Suprapubic skin (tissue), 4 donors: ENCODE results near the gene FGF19. TPM values are rescaled to one million over a fixed set of nuclear protein-coding genes. Genes with fewer than 3 reads are reported as not detected.

Experiments used
- DNase-seq, 2 donors: peaks; one replicate each; pipeline ENCODE4 v3.0.0-alpha.2; 2019; ENCODE audit warnings: low spot score in 2 of 2
- H3K27ac ChIP-seq: fragments of 200-600 bp; sonication (generic); one replicate; pipeline ENCODE4 v1.5.1; 2019
- H3K27me3 ChIP-seq: fragments of 200-600 bp; sonication (generic); one replicate; pipeline ENCODE4 v1.5.1; 2019
- H3K36me3 ChIP-seq: fragments of 200-600 bp; sonication (generic); one replicate; pipeline ENCODE4 v1.5.1; 2019
- H3K4me1 ChIP-seq: fragments of 200-600 bp; sonication (generic); one replicate; pipeline ENCODE4 v1.5.1; 2019
- H3K4me3 ChIP-seq: fragments of 200-600 bp; sonication (generic); one replicate; pipeline ENCODE4 v1.5.1; 2019; ENCODE audit warnings: mild to moderate bottlenecking
- H3K9me3 ChIP-seq: fragments of 200-600 bp; sonication (generic); one replicate; pipeline ENCODE4 v1.5.1; 2019
- CTCF ChIP-seq, 2 donors: fragments of 200-600 bp in 1 of 2; fragments of 450-650 bp in 1 of 2; sonication (generic) in 1 of 2; IDR thresholded peaks; one replicate each; pipeline ENCODE4 v1.5.1; 2016 to 2019; ENCODE audit warnings: antibody characterized with exemption in 2 of 2, mild to moderate bottlenecking in 1 of 2, moderate library complexity in 1 of 2
- EP300 ChIP-seq: sonication (generic); formaldehyde crosslinking; IDR thresholded peaks from one replicate; pipeline ENCODE4 v1.6.1; 2017; ENCODE audit warnings: antibody characterized with exemption
- POLR2A ChIP-seq, 2 donors: fragments of 450-650 bp; IDR thresholded peaks; one replicate each; pipeline ENCODE4 v1.6.1; 2017; ENCODE audit warnings: antibody characterized with exemption in 2 of 2, mild to moderate bottlenecking in 2 of 2, moderate library complexity in 2 of 2
- POLR2AphosphoS5 ChIP-seq, 3 donors: sonication (generic); formaldehyde crosslinking; IDR thresholded peaks; one replicate each; pipeline ENCODE4 v1.6.1; 2017; ENCODE audit warnings: antibody characterized with exemption in 3 of 3
- WGBS: methylation state at CpG from one replicate; pipeline ENCODE4 v1.1.5; 2018; 5-methylcytosine and 5-hydroxymethylcytosine counted together
- total RNA-seq, 4 donors: library from RNA; depleted of rRNA; stranded (reverse); fragments of >200 nt; gene quantifications; one replicate each; pipeline ENCODE4 v1.1.0, GENCODE V29; 2016

The FGF19 gene
- total RNA-seq, 4 donors from 2014 or later: not detected

DNA sequence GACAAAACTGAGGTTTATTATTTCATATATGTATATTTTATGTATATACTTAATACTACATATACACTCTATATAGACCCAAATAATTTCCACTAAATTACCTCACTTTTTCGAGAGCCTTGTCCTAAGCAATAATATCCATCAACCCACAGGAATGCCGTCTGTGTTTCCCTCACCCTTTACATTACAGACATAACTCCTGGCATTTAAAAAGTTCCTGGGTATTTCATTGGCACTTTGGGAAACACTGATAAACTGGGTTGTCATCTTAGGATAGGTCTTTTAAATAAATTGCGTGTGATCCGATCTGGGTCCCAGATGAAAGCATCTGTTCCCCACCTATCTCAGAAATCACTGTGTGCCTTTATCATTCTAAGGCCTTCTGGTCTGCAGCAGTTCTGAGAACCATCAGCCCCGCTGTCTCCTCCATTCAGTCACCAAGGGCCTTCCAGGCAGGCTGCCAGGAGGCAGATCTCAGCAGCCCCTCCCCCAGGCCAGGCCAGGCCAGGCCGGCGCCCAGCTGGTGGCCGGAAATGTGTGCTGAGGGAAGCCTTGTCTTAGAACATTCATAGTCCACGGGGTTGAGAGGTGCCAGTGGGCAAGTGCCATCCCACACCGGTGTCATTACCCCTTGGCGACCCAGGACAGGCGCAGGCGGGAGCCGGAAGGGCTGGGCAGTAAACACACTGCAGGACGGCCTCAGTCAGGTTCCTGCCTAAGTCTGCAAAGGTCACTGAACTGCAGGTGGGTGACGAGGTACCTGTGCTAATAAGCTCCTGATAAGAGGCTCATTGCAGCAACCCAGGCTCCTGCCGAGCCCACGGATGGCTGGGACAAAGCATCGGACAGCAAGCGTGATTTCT is 3.3 kb downstream of the FGF19 start:
- H3K27ac ChIP-seq: no peak overlapping the region
- no peaks in the 10 kb centered on the region for H3K9me3 ChIP-seq
- no peak overlapping the region for H3K4me3 ChIP-seq
- no peak for DNase-seq
- H3K36me3 ChIP-seq: no peaks in the 10 kb centered on the region
- TF ChIP-seq EP300 (no peak), POLR2AphosphoS5 (IDR thresholded peaks at IDR 0.05) (no peak), POLR2A (IDR thresholded peaks at IDR 0.05) (no peak), CTCF (IDR thresholded peaks at IDR 0.05) (no peak)
- peaks cover 33% of the 10 kb centered on the region for H3K4me1 ChIP-seq
- 68% methylated on average over 15 of the region's 20 CpGs for WGBS
- H3K27me3 ChIP-seq: peaks cover 75% of the 10 kb centered on the region

DNA sequence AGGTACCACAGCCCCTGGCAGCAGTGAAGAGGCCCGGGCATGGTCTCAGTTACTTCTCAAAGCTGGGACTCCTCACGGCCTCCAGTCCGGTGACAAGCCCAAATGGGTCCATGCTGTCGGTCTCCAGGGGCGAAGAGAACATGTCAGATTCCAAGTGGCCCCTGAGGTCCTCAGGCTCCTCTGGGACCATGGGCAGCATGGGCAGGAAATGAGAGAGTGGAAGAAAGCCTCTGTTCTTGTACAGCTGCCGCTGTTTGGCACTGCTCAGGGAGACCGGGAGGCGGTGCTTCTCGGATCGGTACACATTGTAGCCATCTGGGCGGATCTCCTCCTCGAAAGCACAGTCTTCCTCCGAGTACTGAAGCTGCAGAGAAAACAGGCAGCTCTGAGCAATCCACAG is 4.6 kb downstream of the FGF19 start:
- no peaks in the 10 kb centered on the region for H3K9me3 ChIP-seq
- H3K27ac ChIP-seq: no peak overlapping the region
- no peak for TF ChIP-seq EP300
- TF ChIP-seq POLR2AphosphoS5 (IDR thresholded peaks at IDR 0.05): no peak
- TF ChIP-seq CTCF (IDR thresholded peaks at IDR 0.05): no peak
- no peak for TF ChIP-seq POLR2A (IDR thresholded peaks at IDR 0.05)
- no peak for DNase-seq
- H3K4me3 ChIP-seq: no peak overlapping the region
- no peaks in the 10 kb centered on the region for H3K36me3 ChIP-seq
- peaks cover 73% of the 10 kb centered on the region for H3K27me3 ChIP-seq
- peaks cover 23% of the 10 kb centered on the region for H3K4me1 ChIP-seq
- 89% methylated on average over 9 of the region's 13 CpGs for WGBS

DNA sequence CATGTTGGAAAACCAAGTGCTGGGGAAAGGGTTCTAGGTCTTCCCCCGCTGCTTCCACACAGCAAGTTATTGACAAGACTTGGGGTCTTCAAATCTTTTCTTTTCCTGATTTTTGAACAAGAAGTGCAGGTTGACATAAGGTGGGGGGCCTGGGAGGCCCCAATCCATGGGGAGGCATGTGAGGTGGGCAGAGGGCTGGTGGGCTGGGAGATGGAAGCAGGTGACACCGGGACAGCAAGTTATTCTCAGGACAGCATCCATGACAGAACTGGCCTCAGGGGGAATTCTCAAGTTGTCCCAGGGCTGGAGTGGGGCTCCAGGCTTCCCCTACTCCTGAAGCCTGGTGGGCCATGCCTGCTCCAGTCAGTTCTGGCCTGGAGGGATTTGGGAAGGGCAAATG is 5.5 kb downstream of the FGF19 start:
- H3K27ac ChIP-seq: no peak overlapping the region
- no peak for DNase-seq
- WGBS: 81% methylated on average over 2 of the region's 2 CpGs
- H3K9me3 ChIP-seq: no peaks in the 10 kb centered on the region
- H3K4me3 ChIP-seq: no peak overlapping the region
- H3K36me3 ChIP-seq: no peaks in the 10 kb centered on the region
- H3K4me1 ChIP-seq: peaks cover 14% of the 10 kb centered on the region
- TF ChIP-seq POLR2A (IDR thresholded peaks at IDR 0.05): no peak
- TF ChIP-seq CTCF (IDR thresholded peaks at IDR 0.05): no peak
- TF ChIP-seq EP300: no peak
- TF ChIP-seq POLR2AphosphoS5 (IDR thresholded peaks at IDR 0.05): no peak
- H3K27me3 ChIP-seq: peaks cover 71% of the 10 kb centered on the region

DNA sequence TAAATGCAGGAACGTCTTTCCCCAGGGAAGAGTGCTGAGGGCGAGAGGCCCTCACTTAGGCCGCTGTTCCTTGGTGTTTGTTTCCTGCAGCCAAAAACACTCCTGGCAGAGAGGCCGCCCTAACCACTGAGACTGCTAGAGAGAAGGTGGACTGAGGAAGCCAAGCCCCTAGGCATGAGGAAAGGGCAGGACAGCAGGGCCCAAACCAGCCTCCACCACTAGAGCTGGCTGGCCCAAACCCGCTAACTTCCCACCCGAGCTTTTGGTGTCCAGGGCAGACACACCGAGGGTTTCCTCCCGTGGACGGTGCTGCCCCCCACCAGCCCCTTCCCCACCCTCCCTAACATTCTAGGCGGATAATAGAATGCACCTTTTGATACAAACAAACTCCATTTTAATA is 6.0 kb downstream of the FGF19 start:
- Histone ChIP-seq H3K9me3 (no peaks in the 10 kb centered on the region), H3K27me3 (peaks cover 69% of the 10 kb centered on the region), H3K4me1 (peaks cover 9% of the 10 kb centered on the region), H3K4me3 (no peak overlapping the region), H3K27ac (no peak overlapping the region), H3K36me3 (no peaks in the 10 kb centered on the region)
- 84% methylated on average over 10 of the region's 10 CpGs for WGBS
- DNase-seq: no peak
- no peak for TF ChIP-seq CTCF (IDR thresholded peaks at IDR 0.05)
- no peak for TF ChIP-seq POLR2A (IDR thresholded peaks at IDR 0.05)
- TF ChIP-seq POLR2AphosphoS5 (IDR thresholded peaks at IDR 0.05): no peak
- no peak for TF ChIP-seq EP300

DNA sequence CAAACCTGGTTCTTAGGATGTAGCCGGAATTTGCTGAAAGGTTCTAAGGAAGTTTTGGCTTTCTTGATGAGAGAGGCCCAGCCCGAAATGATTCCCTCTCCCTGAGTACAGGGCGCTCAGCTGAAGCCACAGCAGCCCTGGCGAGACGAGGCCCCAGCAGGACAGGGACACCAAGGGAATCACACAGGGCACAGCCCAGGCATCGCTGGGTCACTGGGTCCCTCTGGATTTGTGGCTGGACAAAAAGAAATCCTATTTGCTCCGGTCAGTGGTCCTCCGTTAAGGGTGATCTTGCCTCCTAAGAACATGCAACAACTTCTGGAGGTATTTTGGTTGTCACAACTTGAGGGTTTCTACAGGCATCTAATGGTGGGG is 6.4 kb downstream of the FGF19 start:
- no peak for TF ChIP-seq EP300
- TF ChIP-seq CTCF (IDR thresholded peaks at IDR 0.05): no peak
- TF ChIP-seq POLR2A (IDR thresholded peaks at IDR 0.05): no peak
- TF ChIP-seq POLR2AphosphoS5 (IDR thresholded peaks at IDR 0.05): no peak
- H3K36me3 ChIP-seq: no peaks in the 10 kb centered on the region
- 92% methylated on average over 8 of the region's 8 CpGs for WGBS

More for the DNA sequence above, 6.4 kb downstream of the FGF19 start:
- Histone ChIP-seq H3K27ac (no peak overlapping the region), H3K27me3 (peaks cover 67% of the 10 kb centered on the region), H3K4me1 (peaks cover 5% of the 10 kb centered on the region), H3K9me3 (no peaks in the 10 kb centered on the region), H3K4me3 (no peak overlapping the region)
- DNase-seq: no peak
